SIG-M5 treated with dmso at 0.1 percent for 504 hours (cell line): Measurements from ENCODE around the gene TNRC6B.
"Not testable (repeated sequence)": the region's sequence is repeated elsewhere in the genome, so short reads cannot be mapped to it uniquely, and the experiment has no call there.

Experiments used
- DNase-seq: peaks from one replicate; lab custom pipeline; 2025; ENCODE audit not compliant: unreplicated experiment; lab: John Stamatoyannopoulos, UW

Gene TNRC6B

GRCh38 chr22:40177738-40178416 lies at the start of gene TNRC6B:
TNRC6B (plus strand) TSS chr22:40177925; CDS start chr22:40178136, 211 bp downstream.
- DNase-seq, result peak; percentile 99

DNA sequence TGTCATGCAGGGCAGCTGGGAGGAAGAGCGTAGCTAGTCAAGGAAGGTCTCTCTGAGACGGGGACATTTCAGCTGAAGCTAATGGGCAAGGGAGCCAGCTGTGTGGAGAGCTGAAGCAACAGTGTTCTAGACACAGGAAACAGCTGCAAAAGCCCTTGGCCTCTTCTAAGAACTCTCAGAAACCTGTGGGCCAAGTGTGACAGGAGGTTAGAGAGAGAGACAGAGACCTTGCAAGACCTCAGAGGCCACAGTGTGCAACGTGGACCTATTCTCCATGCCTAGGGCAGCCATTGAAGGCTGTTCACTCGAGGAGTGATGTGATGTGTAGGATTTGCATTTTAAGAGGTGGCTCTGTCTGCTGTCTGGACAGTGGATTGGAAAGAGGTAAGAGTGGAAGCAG lies 48.7 kb upstream of the TNRC6B start:
- no peak for DNase-seq

GRCh38 chr22:40137132-40137531 lies 40.6 kb upstream of the TNRC6B start:
- DNase-seq, result no peak

DNA sequence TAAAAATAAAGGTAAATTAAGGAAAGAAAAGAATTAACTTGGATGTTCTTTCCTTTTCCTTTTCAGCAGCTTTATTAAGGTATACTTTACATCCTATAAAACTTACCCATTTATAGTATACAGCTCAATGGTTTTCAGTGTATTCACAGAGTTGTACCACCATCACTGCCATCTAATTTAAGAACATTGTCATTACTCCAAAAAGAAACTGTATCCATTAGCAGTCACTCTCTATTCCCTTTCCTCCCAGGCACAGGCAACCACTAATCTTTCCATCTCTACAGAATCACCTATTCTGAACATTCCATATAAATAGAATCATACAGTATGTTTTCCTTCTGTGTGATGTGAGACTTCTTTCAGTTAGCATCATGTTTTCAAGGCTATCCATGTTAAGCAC lies 38.9 kb upstream of the TNRC6B start:
- no peak for DNase-seq

DNA sequence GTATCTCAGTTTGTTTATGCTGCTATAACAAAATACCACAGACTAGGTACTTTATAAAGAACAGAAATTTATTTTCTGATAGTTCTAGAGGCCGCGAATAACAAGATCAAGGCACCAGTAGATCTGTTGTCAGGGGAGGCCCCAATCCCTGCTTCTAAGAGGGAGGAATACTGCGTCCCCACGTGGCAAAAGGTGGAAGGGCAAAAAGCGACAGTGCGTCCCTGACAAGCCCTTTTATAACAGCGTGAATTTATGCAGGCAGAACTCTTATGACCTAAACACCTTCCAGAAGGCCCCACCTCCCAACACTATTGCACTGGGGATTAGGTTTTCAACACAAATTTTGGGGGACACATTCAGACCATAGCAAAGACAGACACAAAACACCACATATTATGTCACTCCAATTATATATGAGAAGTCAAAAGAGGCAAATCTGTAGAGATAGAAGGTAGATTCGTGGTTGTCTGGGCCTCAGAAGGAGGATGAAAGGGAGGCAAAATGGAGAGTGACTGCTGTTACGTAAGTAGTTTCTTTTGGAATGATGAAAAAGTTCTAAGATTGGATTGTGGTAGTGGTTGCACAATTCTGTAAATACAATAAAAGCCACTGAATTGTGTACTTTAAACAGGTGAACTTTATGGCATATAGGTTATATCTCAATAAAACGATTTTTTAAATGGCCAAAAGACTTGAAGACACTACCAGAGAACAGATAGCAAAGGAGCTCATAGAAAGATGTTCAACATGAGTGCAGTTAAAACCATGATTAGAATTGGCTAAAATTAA lies 30.1 kb upstream of the TNRC6B start:
- peak; percentile 7 for DNase-seq

DNA sequence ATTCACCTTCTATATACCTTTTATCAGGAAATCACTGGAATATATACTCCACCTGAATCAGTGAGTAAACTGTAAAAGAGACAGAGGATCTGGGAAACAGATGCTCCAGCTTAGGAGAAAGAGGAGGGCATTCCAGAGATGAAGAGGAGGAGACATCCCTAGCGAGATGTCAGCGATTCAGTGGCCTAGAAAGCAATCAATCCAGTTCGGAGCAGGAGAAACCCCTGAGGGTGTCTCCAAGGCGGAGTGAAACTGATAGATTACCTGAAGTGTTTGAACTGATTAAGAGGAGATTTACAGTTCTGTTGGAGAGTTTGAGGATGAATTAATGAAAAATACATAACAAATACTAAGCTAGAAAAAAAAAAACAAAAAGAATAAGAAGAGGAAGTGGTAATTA lies 24.5 kb upstream of the TNRC6B start:
- DNase-seq, result no peak

GRCh38 chr22:40153705-40154104 lies 24.0 kb upstream of the TNRC6B start:
- DNase-seq, result no peak

DNA sequence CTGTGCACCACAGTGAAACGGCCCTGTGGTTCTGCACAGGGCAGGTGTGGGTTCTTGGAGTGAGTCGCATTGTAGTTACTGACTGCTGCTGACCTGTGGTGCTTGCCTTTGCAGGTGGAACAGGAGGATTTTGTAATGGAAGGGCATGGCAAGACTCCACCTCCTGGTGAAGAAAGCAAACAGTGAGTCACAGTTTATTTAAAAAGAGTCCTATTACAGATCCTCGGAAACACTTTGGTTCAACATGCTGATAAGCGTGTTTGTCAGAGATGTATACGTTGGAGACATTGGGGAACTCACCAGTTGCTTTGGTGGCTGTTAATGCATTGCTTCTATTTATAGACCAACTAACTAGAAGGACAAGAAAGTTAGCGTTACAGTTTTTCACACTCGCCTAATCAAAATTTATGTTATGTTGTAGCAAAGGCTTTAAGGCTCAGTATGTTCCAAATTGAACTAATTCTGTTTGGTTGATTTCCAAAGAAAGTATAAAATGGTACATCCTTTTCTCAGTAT lies 21.7 kb upstream of the TNRC6B start:
- DNase-seq, result peak; percentile 89

- DNase-seq, result not testable (repeated sequence)
Measured at GRCh38 chr22:40156682-40157081, 21.0 kb upstream of the TNRC6B start.

DNA sequence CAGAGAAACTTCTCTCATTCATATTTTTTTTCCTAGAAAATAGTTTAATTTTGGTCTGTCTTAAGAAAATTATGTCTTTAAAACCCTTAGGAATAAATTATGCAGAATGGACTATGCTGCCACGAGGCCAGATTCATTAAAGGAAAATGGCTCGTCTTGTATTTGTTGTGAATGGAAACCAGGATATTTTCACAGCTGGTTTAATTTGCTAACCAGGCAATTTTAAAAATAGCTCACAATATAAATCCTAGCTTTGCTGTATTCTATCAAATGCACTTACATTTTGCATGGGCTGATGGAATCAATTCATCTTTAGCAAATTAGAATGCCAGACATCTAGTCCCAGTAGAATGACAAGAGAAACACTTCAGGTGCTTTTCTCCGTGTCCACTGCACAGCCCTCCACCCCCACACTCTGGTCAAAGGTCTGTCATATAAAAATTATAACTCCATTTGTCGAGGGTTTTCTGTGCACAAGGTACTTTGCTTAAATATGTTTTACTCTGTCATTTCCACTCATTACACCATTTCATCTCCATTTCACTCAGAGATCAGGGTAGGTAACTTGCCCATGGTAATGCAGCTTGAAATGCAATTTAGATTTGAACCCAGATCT lies 20.3 kb upstream of the TNRC6B start:
- DNase-seq, result no peak

DNA sequence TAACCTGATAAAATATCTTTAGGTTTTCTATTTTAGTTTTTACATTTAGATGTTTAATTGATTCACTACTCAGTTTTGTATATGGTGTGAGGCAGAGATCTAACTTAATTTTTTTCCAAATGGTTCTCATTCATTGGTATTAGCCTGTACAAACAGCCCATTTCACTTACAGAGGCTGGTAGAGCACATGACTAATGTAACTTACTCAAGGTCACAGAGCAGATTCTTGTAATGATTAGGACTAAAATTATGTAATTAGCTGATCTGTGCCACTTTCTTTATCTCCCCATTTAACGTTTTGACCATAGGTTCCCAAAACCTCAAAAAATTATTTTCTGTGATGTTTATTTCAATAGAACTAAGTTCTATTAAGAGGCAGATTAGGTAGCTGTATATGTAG lies 16.5 kb upstream of the TNRC6B start:
- DNase-seq, result no peak

GRCh38 chr22:40165537-40165936 lies 12.2 kb upstream of the TNRC6B start:
- DNase-seq, result not testable (repeated sequence)

- DNase-seq, result no peak
Measured at GRCh38 chr22:40175611-40176244, 2.0 kb upstream of the TNRC6B start.

GRCh38 chr22:40176921-40177737 lies 596 bp upstream of the TNRC6B start:
- peak; percentile 70 for DNase-seq

DNA sequence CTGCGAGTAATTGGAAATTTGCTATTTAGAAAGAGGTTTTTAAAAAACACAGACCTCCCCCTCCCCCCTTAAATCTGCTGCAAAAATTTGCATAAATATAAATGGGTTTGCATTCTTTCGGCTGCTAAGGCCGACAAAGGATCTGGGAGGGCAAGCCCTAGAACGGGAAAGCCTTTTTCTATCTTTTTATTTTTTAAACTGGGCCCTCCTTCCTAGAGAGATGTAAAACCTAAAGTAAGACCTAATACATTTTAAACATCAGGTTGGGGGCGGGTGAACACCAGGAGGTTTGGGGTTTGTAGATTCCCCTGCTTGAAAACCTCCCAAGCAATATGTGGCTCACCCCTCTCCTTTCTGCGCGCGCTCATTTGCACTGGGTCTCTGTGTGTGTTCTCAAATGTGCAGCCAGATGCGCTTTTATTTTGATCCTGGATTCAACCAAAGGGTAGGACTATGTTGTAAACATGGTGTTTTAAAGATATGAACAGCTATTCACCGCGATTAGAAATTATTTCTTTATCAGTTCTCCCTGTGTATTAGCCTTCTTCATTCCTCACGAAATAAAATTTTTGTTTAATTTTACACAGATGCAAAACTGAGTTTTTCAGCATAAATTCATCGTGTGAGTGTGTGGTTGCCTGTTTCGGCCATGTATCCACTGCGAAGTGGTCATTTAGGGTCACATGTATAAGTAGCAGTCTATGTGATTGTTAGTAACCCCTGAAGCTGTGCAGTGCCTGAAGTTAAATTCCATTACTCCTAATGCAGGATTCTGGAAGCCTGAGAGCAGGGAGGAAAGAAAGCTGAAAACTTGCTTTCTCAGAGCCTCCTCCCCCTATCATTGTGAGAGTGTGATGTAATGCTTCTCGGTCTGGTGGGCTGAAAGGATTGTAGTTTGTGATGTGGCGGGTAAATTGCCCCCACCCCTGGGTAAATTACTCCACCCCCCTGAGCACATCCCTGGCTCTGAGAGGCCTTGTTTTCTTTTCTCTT lies 988 bp downstream of the TNRC6B start:
- DNase-seq, result peak; percentile 52

GRCh38 chr22:40179526-40179925 lies 1.8 kb downstream of the TNRC6B start:
- no peak for DNase-seq

- DNase-seq, result no peak
Measured at GRCh38 chr22:40180403-40180802, 2.7 kb downstream of the TNRC6B start.

DNA sequence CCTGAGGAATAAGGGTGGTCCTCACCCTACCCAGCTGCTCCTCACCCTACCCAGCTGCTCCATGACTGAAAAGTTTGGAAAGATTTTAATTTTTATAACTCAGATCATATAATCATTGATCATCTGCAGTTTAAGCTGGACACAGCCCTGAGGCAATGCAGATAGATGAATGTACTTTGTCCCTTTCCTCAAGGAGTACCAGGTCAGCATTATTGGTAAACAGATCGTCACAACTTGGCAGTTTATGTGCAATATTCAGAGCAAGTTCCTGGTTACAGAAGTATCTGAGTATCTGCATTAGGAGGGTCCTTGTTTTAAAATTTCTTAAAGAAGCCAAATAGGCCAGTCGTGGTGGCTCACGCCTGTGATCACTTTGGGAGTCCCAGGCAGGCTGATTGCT lies 3.6 kb downstream of the TNRC6B start:
- no peak for DNase-seq

- DNase-seq, result no peak
Measured at GRCh38 chr22:40182231-40182835, 4.6 kb downstream of the TNRC6B start.
